ENCODE results near the gene C16orf89.
"Not testable (repeated sequence)": the region's sequence is repeated elsewhere in the genome, so short reads cannot be mapped to it uniquely, and the experiment has no call there.

Gene C16orf89

DNA sequence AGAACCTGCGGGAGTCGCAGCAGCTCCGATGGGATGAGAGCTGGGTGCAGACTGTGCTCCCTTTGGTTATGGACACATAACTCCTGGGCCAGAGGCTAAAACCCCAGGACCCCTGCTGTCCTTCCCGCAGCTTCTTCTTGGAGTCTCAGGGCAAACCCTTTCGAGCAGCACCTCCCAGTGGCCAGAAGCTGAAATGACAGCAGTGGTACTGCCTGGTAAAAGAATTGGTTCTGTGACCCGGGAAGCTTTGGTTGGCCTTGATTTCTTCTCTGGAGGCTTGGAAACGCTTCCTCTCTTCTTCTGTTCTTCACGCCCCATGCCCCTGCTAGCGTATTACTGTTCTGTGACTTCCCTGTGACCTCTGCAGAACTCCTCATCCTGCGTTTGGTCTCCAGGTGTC lies 19.0 kb upstream of the C16orf89 start:
- peak; percentile 58 to 80 for DNase-seq

GRCh38 chr16:5084099-5084731 lies 18.5 kb upstream of the C16orf89 start:
- not testable (repeated sequence) for DNase-seq

DNA sequence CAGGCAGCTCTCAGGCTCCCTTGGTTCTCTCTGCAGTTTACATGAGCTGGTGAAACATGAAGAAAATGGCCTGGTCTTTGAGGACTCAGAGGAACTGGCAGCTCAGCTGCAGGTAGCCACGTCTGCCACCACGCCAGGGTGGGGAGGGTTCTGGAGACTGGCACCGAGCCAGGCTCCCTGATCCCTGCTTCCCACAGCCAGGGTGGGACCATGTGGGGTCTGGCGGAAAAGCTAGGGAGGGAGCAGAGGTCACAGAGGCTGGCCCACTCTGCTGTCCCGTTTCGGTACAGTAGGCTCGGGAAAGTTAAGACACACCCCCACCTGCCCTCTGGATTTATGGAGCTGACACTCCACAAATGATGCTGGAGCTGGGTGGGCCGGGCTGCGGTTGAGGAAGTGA lies 17.9 kb upstream of the C16orf89 start:
- DNase-seq = not testable (repeated sequence)

- not testable (repeated sequence) for DNase-seq
These were observed 15.2 kb upstream of the C16orf89 start for GRCh38 chr16:5080996-5081395.

- DNase-seq = not testable (repeated sequence)
These were observed 14.7 kb upstream of the C16orf89 start for GRCh38 chr16:5080461-5080860.

DNA sequence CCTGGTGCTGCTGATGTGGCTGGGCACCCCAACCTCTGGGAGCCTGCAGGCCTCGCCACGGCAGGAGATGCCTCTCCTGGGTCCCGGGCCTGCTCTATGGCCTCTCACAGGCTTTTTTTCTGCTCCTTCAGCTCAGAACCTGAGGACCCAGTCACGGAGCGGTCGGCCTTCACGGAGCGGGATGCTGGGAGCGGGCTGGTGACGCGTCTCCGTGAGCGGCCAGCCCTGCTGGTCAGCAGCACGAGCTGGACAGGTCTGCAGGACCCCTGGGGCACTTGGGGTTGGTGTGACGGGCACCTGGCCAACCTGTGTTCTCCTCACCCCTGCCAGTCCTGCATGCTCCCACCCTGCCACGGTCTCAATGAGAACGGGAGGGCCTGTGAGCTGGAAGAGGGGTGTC lies 12.9 kb upstream of the C16orf89 start:
- TF ChIP-seq POLR2A (IDR thresholded peaks at IDR 0.05; ENCODE audit: low read length) = no peak
- no peak for TF ChIP-seq GATA1 (IDR thresholded peaks at IDR 0.05; ENCODE audit: low read depth, low read length)
- DNase-seq = no peak

DNA sequence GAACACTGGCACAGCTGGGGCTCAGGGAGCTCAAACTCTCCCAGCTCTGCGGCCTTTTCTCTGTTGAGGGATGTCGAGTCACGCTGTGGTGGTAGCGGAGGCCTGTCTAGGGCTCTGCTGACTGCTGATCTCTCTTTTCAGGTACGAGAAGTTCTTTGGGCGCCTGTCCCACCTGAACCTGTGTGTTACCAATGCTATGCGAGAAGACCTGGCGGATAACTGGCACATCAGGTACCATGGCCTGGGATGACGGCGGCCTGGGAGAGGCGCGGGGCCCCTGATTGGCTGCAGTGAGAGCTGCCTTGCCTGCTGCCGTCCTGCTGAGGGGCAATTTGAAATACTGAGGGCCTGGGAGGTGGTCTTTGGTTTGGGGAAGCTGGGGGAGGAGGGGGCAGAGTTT lies 11.5 kb upstream of the C16orf89 start:
- TF ChIP-seq POLR2A (IDR thresholded peaks at IDR 0.05; ENCODE audit: low read length) (no peak), GATA1 (IDR thresholded peaks at IDR 0.05; ENCODE audit: low read depth, low read length) (no peak)
- DNase-seq = no peak

DNA sequence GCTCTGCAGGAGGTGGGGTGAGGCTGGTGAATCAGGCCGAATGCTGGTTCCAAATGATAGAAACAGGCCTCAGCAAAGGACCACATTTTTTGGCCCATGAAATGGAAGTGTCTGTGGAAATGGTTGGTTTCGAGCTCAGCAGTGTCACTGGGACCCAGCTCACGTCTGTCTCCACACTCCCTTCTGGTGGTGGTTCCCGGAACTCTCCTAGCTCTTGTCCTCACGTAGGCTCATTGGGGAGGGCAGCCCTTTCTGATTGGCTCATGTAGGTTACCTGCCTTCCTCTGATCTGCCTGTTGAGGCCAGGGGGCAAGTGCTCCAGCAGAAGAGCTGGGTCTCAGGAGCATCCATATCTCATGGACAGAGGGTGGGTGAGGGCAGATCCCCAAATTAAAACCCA lies 9.9 kb upstream of the C16orf89 start:
- DNase-seq = no peak
- no peak for TF ChIP-seq POLR2A (IDR thresholded peaks at IDR 0.05; ENCODE audit: low read length)
- TF ChIP-seq GATA1 (IDR thresholded peaks at IDR 0.05; ENCODE audit: low read depth, low read length) = no peak

GRCh38 chr16:5073771-5074170 lies 8.0 kb upstream of the C16orf89 start:
- DNase-seq = not testable (repeated sequence)

DNA sequence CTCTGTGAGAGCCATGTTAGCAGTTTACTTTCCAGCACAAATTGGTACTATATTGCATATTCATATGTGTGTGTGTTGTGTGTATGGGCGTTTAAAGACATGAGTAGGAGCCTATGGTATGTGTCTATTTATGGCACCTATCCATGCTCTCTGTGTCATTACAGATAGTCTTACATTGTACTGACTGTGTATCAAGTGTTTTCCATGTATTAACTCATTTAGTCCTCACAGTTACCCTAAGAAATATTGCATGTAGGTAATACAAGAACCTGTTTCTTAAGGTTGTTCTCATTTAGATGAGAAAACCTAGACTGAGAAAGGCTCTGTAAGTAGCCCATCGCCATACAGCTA lies 7.5 kb upstream of the C16orf89 start:
- no peak for TF ChIP-seq GATA1 (IDR thresholded peaks at IDR 0.05; ENCODE audit: low read depth, low read length)
- no peak for TF ChIP-seq POLR2A (IDR thresholded peaks at IDR 0.05; ENCODE audit: low read length)
- DNase-seq = no peak

- no peak for TF ChIP-seq POLR2A (IDR thresholded peaks at IDR 0.05; ENCODE audit: low read length)
- no peak for TF ChIP-seq GATA1 (IDR thresholded peaks at IDR 0.05; ENCODE audit: low read depth, low read length)
- DNase-seq = no peak
These were observed 6.8 kb upstream of the C16orf89 start for GRCh38 chr16:5072334-5073278.

GRCh38 chr16:5071681-5072333 lies 6.1 kb upstream of the C16orf89 start, which contains the start of gene ALG1:
TSS of gene ALG1 (plus strand) at chr16:5071843. CDS start at chr16:5071850, 7 bp downstream.
- peak; percentile 92 to 94 for DNase-seq
- TF ChIP-seq POLR2A (IDR thresholded peaks at IDR 0.05; ENCODE audit: low read length) = peak; percentile 89
- no peak for TF ChIP-seq GATA1 (IDR thresholded peaks at IDR 0.05; ENCODE audit: low read depth, low read length)

GRCh38 chr16:5071341-5071680 lies 5.6 kb upstream of the C16orf89 start:
- DNase-seq = no peak
- TF ChIP-seq POLR2A (IDR thresholded peaks at IDR 0.05; ENCODE audit: low read length) (no peak), GATA1 (IDR thresholded peaks at IDR 0.05; ENCODE audit: low read depth, low read length) (no peak)

DNA sequence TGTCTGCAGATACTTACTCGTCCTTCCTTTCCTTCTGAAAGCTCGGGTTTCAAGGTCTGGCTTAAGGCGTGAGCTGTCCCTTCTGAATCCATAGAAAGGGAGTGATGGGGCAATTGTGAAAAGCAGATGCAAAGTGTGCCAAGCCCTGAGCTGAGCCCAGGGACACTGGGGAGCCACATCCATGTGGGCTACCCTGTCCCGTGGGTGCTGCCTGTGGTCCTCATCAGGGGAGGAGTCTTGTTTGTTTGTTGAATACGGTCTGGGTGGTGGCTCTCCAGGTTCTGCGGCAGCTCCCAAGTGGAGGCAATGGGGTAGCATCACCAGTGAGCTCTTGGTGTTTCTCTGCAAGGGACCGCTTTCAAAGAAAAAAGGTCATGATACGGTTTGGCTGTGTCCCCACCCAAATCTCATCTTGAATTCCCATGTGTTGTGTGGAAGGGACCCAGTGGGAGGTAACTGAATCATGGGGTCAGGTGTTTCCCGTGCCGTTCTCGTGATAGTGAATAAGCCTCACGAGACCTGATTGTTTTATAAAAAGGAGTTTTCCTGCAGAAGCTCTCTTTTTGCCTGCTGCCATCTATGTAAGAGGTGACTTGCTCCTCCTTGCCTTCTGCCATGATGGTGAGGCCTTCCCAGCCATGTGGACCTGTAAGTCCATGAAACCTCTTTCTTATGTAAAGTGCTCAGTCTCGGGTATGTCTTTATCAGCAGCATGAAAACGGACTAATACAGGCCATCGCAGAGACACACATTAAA lies 4.9 kb upstream of the C16orf89 start:
- TF ChIP-seq GATA1 (IDR thresholded peaks at IDR 0.05; ENCODE audit: low read depth, low read length) (no peak), POLR2A (IDR thresholded peaks at IDR 0.05; ENCODE audit: low read length) (no peak)
- DNase-seq = peak in 1 of 2 experiments; percentile 38

- TF ChIP-seq POLR2A (IDR thresholded peaks at IDR 0.05; ENCODE audit: low read length) (no peak), GATA1 (IDR thresholded peaks at IDR 0.05; ENCODE audit: low read depth, low read length) (no peak)
- DNase-seq = no peak
These were observed 4.1 kb upstream of the C16orf89 start for GRCh38 chr16:5069854-5070253.
